ENCODE measurements around the gene GNAS.

The GNAS gene

GRCh38 chr20:58854638-58855471, 2.3 kb downstream of the GNAS start:
- peak; percentile 43 for DNase-seq

GRCh38 chr20:58855506-58856389, 3.2 kb downstream of the GNAS start:
- DNase-seq, result peak; percentile 2

- no peak for DNase-seq
These were observed 10.7 kb downstream of the GNAS start for GRCh38 chr20:58863044-58863790.

GRCh38 chr20:58864346-58864745, 11.8 kb downstream of the GNAS start:
- peak; percentile 46 for DNase-seq

GRCh38 chr20:58865843-58866242, 13.3 kb downstream of the GNAS start:
- no peak for DNase-seq

- no peak for DNase-seq
These were observed 14.7 kb downstream of the GNAS start for GRCh38 chr20:58867211-58867610.

GRCh38 chr20:58868795-58869194, 16.3 kb downstream of the GNAS start:
- peak; percentile 1 for DNase-seq

GRCh38 chr20:58869662-58870227, 17.2 kb downstream of the GNAS start:
- DNase-seq, result no peak

GRCh38 chr20:58870293-58871014, 17.9 kb downstream of the GNAS start:
- peak; percentile 63 for DNase-seq

- DNase-seq, result peak; percentile 38
These were observed 19.1 kb downstream of the GNAS start for GRCh38 chr20:58871533-58872102.

GRCh38 chr20:58874469-58874868, 22.0 kb downstream of the GNAS start:
- no peak for DNase-seq

GRCh38 chr20:58875111-58875510, 22.6 kb downstream of the GNAS start:
- no peak for DNase-seq

- no peak for DNase-seq
These were observed 23.1 kb downstream of the GNAS start for GRCh38 chr20:58875541-58876134.

- DNase-seq, result no peak
These were observed 23.9 kb downstream of the GNAS start for GRCh38 chr20:58876437-58876836.

- no peak for DNase-seq
These were observed 24.8 kb downstream of the GNAS start for GRCh38 chr20:58877050-58877975.

- no peak for DNase-seq
These were observed 25.5 kb downstream of the GNAS start for GRCh38 chr20:58877976-58878360.

- DNase-seq, result no peak
These were observed 25.9 kb downstream of the GNAS start for GRCh38 chr20:58878399-58878798.

- no peak for DNase-seq
These were observed 27.9 kb downstream of the GNAS start for GRCh38 chr20:58880441-58880840.

GRCh38 chr20:58880994-58881752, 28.7 kb downstream of the GNAS start:
- peak; percentile 5 for DNase-seq
